Measurements from ENCODE around the gene NR2E3.
"Not testable (repeated sequence)": the region's sequence is repeated elsewhere in the genome, so short reads cannot be mapped to it uniquely, and the experiment has no call there.

Gene NR2E3

GRCh38 chr15:71821547-71822129 lies 11.3 kb downstream of the NR2E3 start:
- Mint-ChIP-seq H3K4me3 (no peak overlapping the region), H3K4me1 (no peaks in the 10 kb centered on the region), H3K27ac (no peak overlapping the region), H3K36me3 (ENCODE audit: low read depth) (peaks cover 51% of the 10 kb centered on the region), H3K27me3 (no peaks in the 10 kb centered on the region), H3K9me3 (peaks cover 63% of the 10 kb centered on the region)
- ATAC-seq (no peak), DNase-seq (no peak)

- H3K36me3 Mint-ChIP-seq (ENCODE audit: low read depth): peaks cover 65% of the 10 kb centered on the region
- no peak overlapping the region for H3K27ac Mint-ChIP-seq
Observed at GRCh38 chr15:71822890-71823630, 12.7 kb downstream of the NR2E3 start.

DNA sequence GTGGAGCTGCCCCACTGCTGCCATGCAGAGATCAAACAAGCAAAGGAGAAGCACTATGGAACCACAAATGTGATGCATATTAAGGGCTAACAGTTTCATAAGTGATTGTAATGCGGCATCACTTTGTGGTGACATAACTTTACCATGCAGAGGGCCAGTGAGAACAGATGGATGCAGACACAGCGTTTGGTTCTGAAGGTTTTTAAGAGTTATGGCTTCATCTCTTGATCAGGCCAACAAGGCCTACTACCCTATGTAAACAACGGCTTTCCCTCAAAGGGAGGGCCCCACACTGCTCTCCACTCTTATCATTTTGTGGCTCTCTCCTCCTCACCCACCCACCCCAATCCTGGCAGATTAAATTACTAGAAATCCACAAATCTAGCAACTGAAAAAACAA lies 13.4 kb downstream of the NR2E3 start:
- no peaks in the 10 kb centered on the region for H3K4me1 Mint-ChIP-seq
- H3K27ac Mint-ChIP-seq: no peak overlapping the region
- H3K27me3 Mint-ChIP-seq: no peaks in the 10 kb centered on the region

More at GRCh38 chr15:71822890-71823630, 12.7 kb downstream of the NR2E3 start:
- Mint-ChIP-seq H3K4me1 (no peaks in the 10 kb centered on the region), H3K9me3 (peaks cover 63% of the 10 kb centered on the region), H3K4me3 (no peak overlapping the region), H3K27me3 (no peaks in the 10 kb centered on the region)
- ATAC-seq (no peak), DNase-seq (no peak)

DNA sequence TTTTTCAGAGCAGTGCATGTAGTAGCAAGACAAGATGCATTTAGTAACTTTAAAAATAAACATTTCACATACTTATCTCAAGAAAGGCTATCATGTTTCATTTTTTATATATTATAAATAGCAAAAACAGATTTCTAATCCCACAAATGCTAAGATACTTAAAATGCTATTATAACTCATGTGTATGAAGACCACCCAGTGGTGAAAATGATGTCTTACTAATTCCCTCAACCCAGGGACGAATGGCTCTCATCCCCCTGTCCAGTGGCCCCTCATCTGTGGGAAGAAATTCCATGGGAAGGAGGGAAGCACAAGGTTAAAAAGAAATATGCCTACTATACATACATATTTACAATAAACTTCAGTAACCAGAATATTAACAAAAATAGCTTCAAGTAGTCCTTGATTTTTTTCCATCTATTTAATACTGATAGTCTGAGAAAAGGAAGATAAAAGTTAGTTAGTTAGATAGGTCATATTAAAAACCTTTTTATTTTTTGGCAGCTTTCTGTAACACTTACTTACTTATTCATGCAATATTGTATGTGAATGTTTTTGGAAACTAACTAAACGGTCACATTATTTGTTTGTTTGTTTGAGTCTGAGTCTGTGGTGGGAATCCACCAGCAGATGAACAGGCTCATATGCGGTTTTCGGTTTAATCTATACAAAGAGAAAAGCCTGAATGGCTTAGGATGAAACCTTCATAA lies 14.8 kb downstream of the NR2E3 start:
- Mint-ChIP-seq H3K27me3 (no peaks in the 10 kb centered on the region), H3K4me1 (no peaks in the 10 kb centered on the region), H3K4me3 (no peak overlapping the region), H3K27ac (no peak overlapping the region), H3K9me3 (peaks cover 47% of the 10 kb centered on the region), H3K36me3 (ENCODE audit: low read depth) (peaks cover 85% of the 10 kb centered on the region)
- ATAC-seq: no peak
- DNase-seq: no peak

More for the DNA sequence above, 13.4 kb downstream of the NR2E3 start:
- Mint-ChIP-seq H3K36me3 (ENCODE audit: low read depth) (peaks cover 72% of the 10 kb centered on the region), H3K4me3 (no peak overlapping the region), H3K9me3 (peaks cover 59% of the 10 kb centered on the region)
- no peak for ATAC-seq
- DNase-seq: no peak

DNA sequence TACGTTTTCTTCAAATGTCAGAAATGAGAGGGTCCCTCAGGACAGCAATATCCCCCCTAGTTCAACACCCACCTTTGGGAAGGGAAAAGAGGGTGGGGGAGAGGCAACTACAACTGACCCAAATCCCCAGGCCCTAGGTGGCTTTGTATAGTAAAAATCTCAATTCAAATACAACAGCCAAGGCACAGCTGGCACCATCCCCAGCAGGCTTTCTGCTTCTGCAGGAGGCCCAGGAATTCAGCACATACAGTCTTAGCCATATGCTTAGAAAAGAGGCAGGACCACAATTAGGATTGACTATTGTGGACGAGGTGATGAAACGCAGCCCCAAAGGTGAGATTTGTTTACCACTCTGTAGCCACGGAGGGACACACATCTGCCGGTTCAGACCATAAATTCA lies 15.8 kb downstream of the NR2E3 start:
- DNase-seq: no peak
- no peaks in the 10 kb centered on the region for H3K4me1 Mint-ChIP-seq
- H3K36me3 Mint-ChIP-seq (ENCODE audit: low read depth): peaks cover 87% of the 10 kb centered on the region
- H3K27me3 Mint-ChIP-seq: no peaks in the 10 kb centered on the region
- peaks cover 40% of the 10 kb centered on the region for H3K9me3 Mint-ChIP-seq
- ATAC-seq: no peak
- H3K4me3 Mint-ChIP-seq: no peak overlapping the region
- no peak overlapping the region for H3K27ac Mint-ChIP-seq

DNA sequence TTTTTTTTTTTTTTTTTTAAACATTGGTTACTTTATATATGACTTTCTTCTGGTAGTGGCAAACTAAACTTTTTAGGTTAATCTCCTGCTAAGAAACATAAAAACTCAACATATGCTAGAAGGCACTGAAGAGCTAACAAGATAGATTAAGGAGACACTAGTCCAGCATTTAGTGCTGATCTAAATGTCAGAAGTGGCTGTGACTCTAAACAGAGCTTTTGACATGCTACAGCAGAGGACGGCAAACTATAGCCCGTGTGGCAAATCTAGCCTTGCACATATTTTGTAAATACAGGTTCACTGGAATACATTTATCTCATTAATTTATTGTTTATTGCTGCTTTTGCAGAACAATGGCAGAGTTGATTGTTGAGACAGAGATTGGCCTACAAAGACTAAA lies 20.6 kb downstream of the NR2E3 start:
- H3K9me3 Mint-ChIP-seq: peaks cover 4% of the 10 kb centered on the region
- no peak overlapping the region for H3K27ac Mint-ChIP-seq
- peaks cover 49% of the 10 kb centered on the region for H3K36me3 Mint-ChIP-seq (ENCODE audit: low read depth)

GRCh38 chr15:71841563-71841962 lies 31.2 kb downstream of the NR2E3 start:
- DNase-seq (no peak), ATAC-seq (no peak)
- H3K9me3 Mint-ChIP-seq: no peaks in the 10 kb centered on the region
- H3K4me3 Mint-ChIP-seq: no peak overlapping the region
- H3K27me3 Mint-ChIP-seq: no peaks in the 10 kb centered on the region
- H3K4me1 Mint-ChIP-seq: peaks cover 4% of the 10 kb centered on the region
- no peak overlapping the region for H3K27ac Mint-ChIP-seq
- peaks cover 14% of the 10 kb centered on the region for H3K36me3 Mint-ChIP-seq (ENCODE audit: low read depth)

More for the DNA sequence above, 20.6 kb downstream of the NR2E3 start:
- Mint-ChIP-seq H3K4me3 (no peak overlapping the region), H3K27me3 (no peaks in the 10 kb centered on the region), H3K4me1 (no peaks in the 10 kb centered on the region)
- no peak for ATAC-seq
- DNase-seq: no peak

DNA sequence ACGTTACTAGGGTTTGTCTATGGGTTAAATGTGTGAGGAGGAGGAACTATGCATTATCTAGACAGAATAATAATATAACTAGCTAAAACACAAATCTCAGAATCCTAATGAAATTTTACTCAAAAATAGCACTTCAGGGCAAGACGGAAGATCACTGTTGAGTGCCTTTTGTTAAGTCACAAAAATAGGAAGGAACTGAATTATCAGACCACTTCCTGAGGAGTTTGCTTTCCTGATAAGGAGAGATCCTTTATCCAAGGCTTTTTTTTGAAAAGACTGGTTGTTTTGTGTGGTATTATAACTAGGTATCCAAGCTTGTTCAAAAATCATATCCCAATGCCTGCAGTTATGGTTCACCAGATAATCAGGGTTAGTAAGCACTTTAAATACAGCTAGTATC lies 34.6 kb downstream of the NR2E3 start:
- H3K27ac Mint-ChIP-seq: no peak overlapping the region
- no peaks in the 10 kb centered on the region for H3K9me3 Mint-ChIP-seq
- H3K4me3 Mint-ChIP-seq: no peak overlapping the region
- no peaks in the 10 kb centered on the region for H3K4me1 Mint-ChIP-seq
- peaks cover 26% of the 10 kb centered on the region for H3K36me3 Mint-ChIP-seq (ENCODE audit: low read depth)
- no peaks in the 10 kb centered on the region for H3K27me3 Mint-ChIP-seq
- DNase-seq (no peak), ATAC-seq (no peak)

GRCh38 chr15:71853543-71853942 lies 43.2 kb downstream of the NR2E3 start:
- Mint-ChIP-seq H3K9me3 (no peaks in the 10 kb centered on the region), H3K27me3 (no peaks in the 10 kb centered on the region), H3K4me3 (no peak overlapping the region), H3K36me3 (ENCODE audit: low read depth) (peaks cover 12% of the 10 kb centered on the region), H3K27ac (no peak overlapping the region), H3K4me1 (no peaks in the 10 kb centered on the region)
- DNase-seq (no peak), ATAC-seq (no peak)

DNA sequence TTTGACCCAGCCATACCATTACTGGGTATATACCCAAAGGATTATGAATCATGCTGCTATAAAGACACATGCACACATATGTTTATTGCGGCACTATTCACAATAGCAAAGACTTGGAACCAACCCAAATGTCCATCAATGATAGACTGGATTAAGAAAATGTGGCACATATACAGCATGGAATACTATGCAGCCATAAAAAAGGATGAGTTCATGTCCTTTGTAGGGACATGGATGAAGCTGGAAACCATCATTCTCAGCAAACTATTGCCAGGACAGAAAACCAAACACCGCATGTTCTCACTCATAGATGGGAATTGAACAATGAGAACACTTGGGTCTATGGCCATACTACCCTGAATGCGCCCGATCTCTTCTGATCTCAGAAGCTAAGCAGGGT lies 47.9 kb downstream of the NR2E3 start:
- H3K36me3 Mint-ChIP-seq (ENCODE audit: low read depth): peaks cover 24% of the 10 kb centered on the region
- not testable (repeated sequence) for ATAC-seq, DNase-seq, H3K27ac Mint-ChIP-seq, H3K4me3 Mint-ChIP-seq, H3K4me1 Mint-ChIP-seq, H3K27me3 Mint-ChIP-seq, H3K9me3 Mint-ChIP-seq
